HG02885 (cell line): Measurements from ENCODE around the gene HIVEP2.

Experiments
- ATAC-seq: cut with Tn5 transposase; IDR thresholded peaks from one replicate; pipeline ENCODE4 v1.9.1; 2021; ENCODE audit warnings: mild to moderate bottlenecking; ENCODE audit not compliant: unreplicated experiment, poor library complexity

Gene HIVEP2

DNA sequence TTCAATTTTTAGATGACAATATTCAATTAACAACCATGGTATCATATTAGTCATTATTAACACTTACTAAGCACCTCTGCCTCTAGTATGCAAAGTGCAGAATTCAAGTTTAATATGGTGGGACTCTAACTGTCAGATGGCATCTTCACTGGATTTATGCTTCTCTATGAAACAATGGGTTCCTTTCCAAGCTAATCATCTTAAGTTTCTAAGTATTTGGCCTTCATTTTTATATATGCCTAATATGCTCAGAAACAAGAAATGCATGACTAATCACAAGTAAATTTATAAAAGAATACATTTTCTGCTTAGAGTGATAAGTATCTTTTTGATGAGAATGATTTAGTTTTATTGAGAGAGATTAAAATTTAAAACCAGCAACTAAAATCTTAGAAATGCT, 144.7 kb downstream of the HIVEP2 start:
- ATAC-seq: no peak

DNA sequence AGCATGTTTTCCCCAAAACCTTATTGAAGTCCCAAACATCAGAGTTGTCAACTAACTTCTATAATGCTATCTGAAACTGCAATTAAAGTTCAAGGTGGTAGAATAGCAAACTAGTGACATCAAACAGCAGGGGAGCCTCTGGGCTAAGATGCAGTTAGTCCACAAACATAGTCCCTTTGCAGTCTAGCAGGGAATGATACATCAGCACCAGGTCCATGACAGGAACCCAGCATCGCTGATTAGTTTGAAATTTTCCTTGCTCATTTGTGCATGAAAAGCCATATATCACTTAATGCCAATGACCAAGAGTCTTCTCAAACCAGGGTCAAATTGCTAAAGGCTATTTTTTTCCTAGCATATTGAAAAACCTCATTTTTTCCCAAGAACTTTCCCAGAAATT, 145.3 kb downstream of the HIVEP2 start:
- ATAC-seq: no peak

- no peak for ATAC-seq
These were observed 147.8 kb downstream of the HIVEP2 start for GRCh38 chr6:142797159-142797558.

DNA sequence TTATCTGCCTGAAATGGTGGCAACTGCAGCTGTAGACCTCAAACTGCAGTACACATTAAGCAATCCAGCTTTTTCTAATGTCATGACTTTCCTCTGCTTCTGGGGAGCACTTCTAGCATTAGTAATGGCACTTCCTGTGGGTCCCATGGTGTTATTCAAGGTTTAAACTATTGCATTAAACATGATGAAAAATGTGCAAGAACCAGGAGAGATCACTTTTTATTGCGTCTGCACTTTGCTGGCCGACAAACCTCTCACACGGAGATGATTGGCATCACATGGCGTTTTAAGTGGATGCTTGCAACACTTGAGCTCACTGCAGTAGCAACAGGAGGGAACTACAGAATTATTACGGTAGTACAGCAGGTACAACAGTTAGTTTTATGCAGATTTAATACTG, 148.4 kb downstream of the HIVEP2 start:
- no peak for ATAC-seq

DNA sequence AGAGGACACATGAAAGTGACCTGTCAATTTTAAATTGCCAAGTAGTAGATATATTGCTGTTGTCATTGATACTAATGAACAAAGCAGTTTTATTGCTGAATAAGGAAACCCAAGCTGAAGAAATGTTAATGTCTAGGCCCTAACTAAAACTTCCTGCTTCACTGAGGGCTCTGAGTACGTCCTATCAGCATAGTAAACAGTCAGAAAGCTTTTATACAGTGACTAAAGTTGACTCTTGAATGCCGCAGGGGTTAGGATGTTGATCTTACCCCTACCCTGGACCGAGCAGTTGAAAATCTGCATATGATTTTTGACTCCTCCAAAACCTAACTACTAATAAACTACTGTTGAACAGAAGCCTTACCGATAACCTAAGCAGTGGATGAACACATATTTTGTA, 149.0 kb downstream of the HIVEP2 start:
- ATAC-seq: no peak

DNA sequence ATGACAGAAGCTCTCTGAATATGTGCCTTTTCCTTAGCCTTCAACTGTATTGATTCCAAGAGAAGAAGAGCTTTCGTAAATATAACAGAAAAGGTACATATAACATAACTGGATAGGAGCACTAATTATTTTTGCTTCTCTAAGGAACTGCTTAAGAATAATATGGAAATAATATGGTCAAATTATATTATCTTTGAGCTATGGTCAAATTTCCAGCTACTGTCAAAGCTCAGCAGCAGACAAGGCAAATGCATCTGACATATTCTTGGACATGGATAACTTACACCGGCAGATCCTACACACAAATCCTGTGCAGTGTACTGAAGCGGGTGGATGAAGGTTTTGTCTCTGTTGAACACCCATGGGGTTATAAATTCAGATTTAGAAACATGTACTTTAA, 150.6 kb downstream of the HIVEP2 start:
- ATAC-seq: no peak

DNA sequence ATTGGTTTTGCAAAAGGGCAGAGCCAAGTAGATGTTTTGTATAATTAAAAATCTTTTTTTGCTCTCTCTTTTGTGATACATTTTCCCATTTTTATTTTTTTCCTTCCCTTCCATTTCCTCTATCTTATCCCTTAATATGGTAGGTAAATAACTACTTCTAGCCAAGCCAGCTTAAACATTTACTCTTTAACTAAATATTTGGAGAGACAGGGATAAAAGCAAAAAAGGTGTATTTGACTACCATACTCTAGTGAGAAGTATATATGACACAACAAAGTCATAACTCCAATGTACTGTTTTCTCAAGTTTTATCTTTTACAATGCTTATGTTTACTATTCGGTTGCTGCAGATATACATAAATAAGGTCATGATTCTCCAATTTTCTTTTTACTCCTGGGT, 154.7 kb downstream of the HIVEP2 start:
- no peak for ATAC-seq

DNA sequence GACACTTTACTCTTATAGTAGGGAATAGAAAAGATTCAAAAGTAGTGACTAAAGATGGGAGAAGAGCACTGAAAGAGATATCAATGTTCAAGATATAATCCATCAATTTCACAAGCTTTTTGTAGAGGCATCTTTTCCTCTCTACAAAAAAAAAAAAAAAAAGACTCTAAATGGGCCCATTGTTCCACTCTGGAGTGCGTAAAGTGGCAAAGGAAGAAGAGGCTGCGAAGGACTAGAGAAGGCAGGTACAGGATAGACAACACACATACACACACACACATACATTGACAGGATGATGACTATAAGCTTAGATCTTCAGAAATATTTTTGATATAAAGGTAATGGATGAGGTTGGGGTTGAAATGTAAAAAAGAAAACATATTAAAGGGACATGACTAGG, 157.6 kb downstream of the HIVEP2 start:
- ATAC-seq: no peak

DNA sequence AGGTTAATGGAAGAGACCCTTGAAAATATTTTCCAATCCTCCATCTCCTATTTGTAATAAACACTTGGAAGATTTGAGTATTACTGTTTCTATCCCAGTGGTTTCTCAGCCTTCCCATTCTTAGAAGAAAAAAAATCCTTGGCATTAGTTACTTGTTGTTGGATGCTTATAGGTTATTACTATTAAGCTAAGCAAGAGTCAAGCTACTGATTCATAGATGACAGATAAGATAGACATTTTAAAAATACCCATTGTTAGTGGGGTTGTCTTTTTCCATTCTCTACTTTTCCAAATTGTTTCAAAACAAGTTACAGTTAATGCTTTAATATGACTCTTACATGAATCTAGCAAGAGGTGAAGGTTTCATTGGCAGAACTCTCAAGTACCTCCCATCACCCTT, 158.5 kb downstream of the HIVEP2 start:
- ATAC-seq: no peak

GRCh38 chr6:142784344-142784743, 160.6 kb downstream of the HIVEP2 start:
- peak; percentile 100 for ATAC-seq

DNA sequence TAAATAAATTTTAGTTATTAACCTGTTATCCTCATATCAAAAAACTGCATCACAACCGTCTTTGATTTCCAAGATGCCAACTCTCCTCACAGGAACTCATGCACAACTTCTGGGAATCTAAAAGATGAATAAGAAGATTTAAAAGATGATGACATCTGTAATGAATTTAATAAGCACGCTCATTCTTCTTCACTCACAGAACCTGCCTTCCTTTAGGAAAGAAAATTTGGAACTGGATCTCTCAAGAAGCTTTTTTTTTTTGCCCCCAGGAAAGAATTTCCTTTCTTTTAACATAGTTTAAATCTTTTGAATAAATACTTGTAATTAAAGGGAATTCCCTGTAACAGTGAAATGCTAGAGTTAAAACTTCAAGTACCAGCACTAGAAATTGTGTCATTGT, 161.5 kb downstream of the HIVEP2 start:
- no peak for ATAC-seq

DNA sequence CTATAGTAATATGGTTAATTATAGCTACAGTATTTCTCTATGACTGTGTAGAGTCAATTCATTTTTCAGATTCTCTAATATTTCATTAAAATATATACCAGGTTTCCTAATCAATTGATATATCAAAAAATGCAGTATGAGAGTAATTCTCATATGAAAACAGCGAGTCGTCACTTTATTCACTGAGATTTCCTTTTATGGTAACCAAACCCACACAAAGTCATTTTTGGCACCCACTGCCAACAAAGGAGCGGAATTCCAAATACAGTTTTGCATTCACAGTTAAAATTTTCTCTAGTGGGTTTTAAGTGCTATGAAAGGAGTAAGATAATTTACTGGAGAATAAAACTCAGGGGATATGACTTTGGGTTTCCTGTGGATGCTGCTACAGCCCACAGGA, 163.8 kb downstream of the HIVEP2 start:
- ATAC-seq: no peak

GRCh38 chr6:142773859-142774648, 170.9 kb downstream of the HIVEP2 start:
- ATAC-seq: no peak

DNA sequence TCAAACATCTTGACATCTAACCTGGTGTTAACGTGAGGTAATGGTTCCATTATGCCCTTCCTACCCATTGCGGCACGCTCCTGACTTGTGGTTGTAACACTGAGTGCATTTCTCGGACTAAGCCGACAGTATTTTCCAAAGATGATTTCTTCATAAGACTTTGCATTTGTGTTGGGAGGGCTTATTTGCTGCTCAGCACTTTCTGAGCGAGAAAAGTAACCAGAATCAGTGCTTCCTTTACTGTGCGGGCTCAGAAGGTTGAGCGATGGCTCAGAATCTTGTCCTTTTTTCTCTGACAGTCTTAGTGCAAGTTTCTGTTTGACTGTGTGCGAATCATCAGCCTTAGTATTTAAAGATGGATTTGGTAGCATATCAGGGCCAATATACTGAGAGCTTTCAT, 171.7 kb downstream of the HIVEP2 start:
- no peak for ATAC-seq

- no peak for ATAC-seq
These were observed 173.8 kb downstream of the HIVEP2 start for GRCh38 chr6:142771162-142771561.

GRCh38 chr6:142765306-142765705, 179.7 kb downstream of the HIVEP2 start:
- no peak for ATAC-seq

GRCh38 chr6:142764311-142764710, 180.7 kb downstream of the HIVEP2 start:
- ATAC-seq: no peak

DNA sequence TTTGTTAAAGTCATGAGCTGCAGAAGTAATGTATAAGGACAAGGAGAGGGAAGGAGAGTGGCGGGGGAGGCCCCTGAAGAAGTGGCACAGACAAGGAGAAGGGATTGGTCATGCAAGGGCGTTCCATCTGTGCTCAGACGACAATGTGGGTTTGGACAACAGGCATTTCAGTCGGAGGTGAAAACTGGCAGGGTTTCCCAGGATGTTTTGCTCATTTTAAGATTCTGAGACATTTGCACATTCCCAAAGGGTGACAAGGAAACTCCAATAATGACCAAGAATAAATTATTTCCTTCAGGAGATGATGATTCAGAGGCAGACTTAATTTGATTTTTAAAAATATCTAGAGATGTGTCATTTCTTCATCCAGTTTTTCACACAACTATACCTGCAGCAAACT, 181.8 kb downstream of the HIVEP2 start:
- no peak for ATAC-seq

- peak; percentile 79 for ATAC-seq
These were observed 183.2 kb downstream of the HIVEP2 start for GRCh38 chr6:142761756-142762155.

DNA sequence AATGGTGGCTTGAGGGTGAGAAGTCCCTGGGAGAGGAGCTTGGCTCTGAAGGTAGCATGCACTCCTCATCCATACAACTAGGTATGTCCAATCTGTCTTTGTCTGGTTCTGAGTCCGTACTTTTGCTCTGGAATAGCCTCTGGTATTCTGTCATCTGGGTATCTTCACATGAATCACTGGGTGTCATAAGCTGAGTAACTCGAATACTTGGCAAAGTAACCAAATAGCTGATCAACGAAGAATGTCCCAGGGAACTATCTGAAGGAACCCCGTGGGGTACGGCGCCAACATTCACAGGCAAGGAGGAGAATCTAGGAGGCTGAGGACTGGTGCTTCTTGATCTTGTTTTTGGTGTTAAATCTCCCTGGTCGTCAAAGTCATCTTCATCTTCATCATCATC, 184.8 kb downstream of the HIVEP2 start:
- no peak for ATAC-seq

GRCh38 chr6:142758629-142759025, 186.3 kb downstream of the HIVEP2 start:
- ATAC-seq: no peak

DNA sequence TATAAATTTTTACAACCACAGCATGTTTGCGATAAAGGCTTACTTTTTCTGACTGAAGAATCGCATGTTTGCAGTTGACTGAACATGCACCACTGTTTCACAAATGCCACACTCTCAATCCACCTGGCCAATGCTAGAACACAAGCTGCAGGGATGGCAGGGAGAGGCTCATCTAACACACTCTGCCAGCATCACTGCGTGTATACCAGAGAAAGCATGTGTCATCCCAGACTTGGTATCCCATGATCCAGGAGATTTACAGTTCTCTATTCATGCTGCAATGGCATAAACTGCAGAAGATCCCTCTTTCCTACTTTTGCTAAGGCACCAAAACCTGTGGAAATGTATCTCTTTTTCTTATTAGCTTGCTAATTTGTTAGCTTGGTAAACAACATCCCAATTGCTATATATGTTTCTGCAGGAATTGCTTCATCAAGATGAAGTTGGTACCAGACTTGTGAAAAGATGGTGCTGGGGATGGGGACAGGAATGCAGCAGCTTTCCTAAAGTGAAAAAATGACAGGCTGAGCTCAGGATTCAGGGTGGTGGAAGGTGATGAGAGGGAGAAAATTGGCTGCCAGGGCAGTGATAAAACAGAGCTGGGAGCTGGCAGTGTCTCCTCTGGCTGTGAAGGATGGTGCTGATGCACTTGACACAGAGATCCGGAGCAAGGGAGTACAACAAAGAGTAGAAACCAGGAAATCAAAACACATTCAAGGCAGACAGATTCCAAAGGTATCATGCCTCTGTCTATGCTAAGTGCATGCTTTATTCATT, 186.9 kb downstream of the HIVEP2 start:
- no peak for ATAC-seq
